HG03432 (cell line): ENCODE data around the gene PRKCI.
"Not testable (repeated sequence)": the region's sequence is repeated elsewhere in the genome, so short reads cannot be mapped to it uniquely, and the experiment has no call there.

Source experiments
- ATAC-seq: cut with Tn5 transposase; IDR thresholded peaks from one replicate; pipeline ENCODE4 v1.9.1; 2021; ENCODE audit warnings: mild to moderate bottlenecking, moderate library complexity; ENCODE audit not compliant: unreplicated experiment

The PRKCI gene

DNA sequence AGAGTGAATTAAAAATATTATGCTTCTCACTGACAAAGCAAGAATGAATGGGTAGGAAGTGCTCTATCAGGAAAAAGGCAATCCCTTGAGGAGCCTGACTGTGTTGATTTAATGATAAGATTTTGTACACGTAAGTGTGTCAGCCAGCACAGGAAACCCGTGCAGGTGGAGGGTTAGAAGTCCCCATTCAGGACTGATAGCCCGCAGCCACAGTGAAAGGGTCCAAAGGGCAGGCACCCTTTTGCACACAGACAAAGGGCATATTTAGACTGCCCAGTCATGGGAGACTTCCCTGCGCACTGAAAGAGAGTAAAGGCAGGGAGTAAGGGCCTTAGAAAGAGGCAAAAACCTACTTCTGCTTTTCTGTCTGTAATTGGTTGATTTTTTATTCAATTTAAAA is 108.9 kb downstream of the PRKCI start:
- ATAC-seq, result peak; percentile 69

DNA sequence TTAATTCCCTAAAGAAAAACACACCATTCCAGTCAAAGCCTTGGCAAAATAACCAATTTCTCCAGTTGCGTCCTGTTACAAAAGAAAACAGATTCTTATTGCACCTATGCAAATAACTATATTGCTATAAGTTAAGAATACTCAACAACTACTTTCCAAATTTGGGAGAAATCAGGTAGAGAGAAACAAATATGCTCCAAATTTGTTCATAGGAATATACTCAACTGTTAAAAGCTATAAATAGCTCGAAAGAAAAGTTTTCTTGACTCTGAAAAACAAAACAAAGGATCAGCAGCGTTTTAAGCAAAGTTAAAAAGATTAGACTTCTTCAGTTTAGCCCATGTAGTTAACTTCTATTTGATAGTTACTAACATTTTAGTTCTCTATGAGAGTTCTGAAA is 115.2 kb downstream of the PRKCI start:
- no peak for ATAC-seq

DNA sequence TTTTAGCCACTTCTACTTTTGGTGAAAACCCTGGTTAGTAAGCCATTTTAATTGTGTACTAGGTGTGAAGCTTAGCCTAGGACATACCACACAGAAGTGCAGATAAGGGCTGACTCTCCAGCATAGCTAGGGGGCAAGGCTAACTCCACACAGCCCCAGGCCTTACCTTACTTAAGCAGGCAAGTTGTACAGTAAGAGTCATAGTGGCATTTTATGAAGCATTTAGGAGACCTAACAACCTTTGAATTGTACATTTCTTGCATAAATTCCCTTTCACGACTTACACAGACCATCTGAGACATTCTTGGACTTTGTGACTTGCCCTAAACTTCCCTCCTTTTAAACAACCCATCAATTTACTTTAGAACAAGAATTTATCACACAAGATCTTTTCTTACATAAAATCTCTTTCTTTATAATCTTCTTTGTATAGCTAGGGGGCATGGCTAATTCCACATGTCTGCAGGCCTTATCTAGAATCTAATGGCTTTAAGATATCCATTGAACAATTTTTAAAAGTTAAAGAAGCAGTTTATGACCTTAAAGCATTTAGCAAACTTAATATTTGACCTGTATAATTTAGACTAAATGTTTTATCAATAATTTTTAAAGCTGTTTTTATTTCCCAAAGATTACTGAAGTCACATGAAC is 116.6 kb downstream of the PRKCI start:
- no peak for ATAC-seq

DNA sequence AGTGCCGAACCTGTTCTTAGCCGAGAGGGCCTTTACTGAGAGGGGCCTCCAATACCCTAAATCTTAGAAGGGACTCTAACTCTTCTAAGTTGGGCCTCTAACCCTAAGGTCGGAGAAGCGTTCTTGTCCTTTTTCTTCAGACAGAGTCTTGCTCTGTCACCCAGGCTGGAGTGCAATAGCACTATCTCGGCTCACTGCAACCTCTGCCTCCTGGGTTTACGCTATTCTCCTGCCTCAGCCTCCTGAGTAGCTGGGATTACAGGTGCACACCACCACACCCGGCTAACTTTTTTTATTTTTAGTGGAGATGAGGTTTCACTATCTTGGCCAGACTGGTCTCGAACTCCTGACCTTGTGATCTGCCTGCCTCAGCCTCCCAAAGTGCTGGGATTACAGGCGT is 120.0 kb downstream of the PRKCI start:
- not testable (repeated sequence) for ATAC-seq

DNA sequence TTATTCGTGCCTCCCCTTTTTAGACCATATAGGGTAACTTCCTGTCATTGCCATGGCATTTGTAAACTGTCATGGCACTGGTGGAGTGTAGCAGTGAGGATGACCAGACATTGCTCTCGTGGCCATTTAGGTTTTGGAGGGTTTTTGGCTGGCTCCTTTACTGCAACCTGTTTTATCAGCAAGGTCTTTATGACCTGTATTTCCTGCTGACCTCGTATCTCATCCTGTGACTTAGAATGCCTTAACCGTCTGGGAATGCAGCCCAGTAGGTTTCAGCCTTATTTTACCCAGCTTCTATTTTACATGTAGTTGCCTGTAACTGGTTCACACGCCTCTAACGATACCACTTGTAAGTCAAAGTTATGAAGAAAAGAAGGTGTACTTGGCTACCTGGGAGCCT is 121.6 kb downstream of the PRKCI start:
- not testable (repeated sequence) for ATAC-seq

DNA sequence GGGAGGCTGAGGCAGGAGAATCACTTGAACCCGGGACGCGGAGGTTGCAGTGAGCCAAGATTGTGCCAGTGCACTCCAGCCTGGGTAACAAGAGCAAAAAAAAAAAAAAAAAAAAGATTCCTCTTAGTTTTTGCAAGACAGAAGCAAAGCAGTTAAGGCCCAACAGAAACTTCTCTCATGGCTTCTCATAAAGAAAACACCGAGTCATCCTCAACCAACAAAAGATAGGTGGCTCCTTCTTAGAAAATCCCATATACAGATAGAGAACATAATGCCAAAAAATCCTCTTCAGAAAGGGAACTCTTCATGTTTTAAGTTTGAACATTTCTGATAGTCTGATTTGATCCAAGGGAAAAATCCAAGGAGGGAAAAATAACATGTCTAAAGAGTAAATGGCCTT is 122.7 kb downstream of the PRKCI start:
- ATAC-seq, result no peak

DNA sequence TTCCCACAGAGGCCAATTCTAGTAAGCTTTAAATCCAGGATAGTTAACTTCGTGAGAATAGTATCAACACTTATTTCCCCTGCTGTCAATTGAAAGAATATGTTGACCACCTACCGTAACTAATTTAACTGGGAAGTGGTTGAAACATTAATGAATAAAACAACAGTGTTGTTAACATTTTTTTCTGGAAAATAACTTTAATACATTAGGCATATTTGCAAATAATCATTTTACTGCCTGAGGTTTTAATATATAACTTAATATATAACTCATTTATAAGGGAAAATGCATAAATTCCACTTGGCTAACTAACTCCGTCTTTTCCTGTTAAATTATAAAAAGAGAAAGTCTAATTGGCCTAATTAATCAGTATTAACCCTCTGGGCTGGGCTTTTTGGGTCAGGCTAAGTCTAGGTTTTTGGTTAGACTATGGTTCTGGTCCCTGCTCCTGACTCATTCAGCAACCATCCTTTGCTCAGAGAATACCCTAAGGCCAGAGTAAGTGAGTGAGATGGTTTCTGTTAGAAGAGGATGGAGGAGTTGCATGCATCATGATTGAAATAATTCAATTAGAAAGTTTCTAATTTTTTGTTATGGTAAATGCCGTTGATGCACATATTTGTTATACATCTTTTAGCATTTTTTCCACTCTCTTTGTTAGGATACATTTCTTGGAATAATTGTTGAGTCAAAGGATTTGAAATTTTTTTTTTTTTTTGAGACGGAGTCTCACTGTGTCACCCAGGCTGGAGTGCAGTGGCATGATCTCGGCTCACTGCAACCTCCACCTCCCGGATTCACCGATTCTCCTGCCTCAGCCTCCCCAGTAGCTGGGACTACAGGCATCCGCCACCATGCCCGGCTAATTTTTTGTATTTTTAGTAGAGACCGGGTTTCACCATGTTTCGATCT is 124.5 kb downstream of the PRKCI start:
- ATAC-seq, result peak; percentile 56

DNA sequence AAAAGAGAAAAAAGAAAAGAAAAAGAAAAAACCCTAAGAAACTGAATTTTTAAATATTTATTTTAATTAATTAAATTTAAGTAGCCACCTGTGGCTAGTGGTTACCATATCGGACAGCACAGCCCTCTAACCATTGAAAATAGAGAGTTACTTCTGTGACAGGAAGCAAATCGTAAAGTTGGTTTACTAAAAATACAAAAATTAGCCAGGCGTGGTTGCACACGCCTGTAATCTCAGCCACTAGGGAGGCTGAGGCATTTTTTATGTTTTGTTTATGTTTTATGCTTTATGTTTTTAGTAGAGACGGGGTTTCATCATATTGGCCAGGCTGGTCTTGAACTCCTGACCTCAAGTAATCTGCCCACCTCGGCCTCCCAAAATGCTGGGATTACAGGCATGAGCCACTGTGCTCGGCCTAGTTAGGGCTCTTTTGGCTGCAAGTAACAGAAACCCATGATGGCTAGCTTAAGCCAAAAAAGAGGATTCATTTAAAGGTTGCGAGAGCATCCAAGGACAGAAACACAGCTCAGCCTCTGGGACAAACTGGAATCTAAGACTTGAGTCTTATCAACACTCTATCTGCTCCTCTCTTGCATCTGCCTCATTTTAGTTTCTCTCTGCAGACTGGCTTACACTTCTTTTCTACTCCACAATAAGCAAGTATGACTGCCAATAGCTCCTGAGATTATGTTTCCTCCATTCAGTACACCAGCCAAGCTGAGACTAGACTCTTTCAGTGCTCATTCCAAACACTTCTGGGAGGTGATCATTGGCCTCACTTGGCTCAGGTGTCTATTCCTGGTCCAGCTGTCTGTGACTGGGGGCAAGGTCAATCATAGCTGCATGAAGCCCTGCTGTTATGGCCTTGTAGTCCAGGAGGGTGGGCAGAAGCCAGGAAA is 128.5 kb downstream of the PRKCI start:
- peak; percentile 61 for ATAC-seq

DNA sequence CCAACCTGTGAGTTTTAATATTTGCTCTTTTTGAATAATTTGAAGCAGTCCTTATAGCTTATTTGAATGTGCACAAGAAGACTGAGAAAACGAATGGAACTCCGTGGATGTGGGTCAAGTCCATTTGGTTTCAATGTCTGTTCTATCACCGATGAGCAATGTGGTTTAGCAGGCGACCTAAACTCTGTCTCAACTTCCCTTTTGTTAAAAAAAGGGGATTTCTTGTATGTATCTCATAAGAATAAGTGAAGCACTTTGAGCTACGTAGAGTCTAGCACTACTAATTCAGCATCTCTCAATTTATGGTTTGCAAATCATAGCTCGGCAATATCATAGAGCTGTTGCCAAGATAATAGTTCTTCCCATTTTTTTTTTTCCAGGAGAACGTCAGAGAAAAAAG is 130.7 kb downstream of the PRKCI start:
- peak; percentile 10 for ATAC-seq

DNA sequence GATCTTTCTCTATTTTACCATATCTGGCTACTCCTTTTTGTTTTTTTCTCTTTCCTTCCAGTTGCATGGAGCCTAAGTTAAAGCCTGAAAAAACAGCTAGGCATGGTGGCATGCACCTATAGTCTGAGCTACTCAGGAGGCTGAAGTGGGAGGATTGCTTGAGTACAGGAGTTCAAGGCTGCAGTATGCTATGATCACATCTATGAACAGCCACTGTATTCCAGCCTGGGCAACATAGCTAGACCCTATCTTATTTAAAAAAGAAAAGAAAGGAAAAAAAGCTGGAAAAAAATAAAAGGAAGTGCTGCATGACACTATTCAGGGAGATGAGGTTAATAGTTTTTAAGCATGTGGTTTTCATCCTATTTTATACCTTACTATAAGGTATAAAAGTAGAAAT is 131.3 kb downstream of the PRKCI start:
- no peak for ATAC-seq

DNA sequence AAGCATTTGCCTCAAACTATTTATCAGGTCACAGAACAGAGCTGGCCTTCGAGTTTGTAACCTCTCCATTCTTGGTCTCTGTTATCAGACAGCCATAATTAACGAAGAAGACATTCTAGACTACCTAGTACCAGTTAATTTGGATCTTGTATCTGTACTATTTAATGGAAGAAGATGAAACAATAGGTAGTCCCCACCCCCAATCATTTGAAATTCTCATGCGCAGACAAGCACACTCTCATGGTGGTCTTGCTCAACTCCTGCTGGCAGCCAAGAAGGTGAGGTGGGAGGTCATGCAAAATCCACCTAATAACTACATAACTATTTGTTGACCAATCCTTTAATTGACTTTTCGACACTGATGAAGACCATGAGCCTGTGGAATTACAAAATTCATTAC is 132.5 kb downstream of the PRKCI start:
- no peak for ATAC-seq
